ENCODE measurements around the gene SLC25A47. TPM values are rescaled to one million over a fixed set of nuclear protein-coding genes. Genes with fewer than 3 reads are reported as not detected.
"Not testable (repeated sequence)": the region's sequence is repeated elsewhere in the genome, so short reads cannot be mapped to it uniquely, and the experiment has no call there.

Gene SLC25A47
- total and polyA plus RNA-seq, 2 experiments from 2014 or later: not detected

DNA sequence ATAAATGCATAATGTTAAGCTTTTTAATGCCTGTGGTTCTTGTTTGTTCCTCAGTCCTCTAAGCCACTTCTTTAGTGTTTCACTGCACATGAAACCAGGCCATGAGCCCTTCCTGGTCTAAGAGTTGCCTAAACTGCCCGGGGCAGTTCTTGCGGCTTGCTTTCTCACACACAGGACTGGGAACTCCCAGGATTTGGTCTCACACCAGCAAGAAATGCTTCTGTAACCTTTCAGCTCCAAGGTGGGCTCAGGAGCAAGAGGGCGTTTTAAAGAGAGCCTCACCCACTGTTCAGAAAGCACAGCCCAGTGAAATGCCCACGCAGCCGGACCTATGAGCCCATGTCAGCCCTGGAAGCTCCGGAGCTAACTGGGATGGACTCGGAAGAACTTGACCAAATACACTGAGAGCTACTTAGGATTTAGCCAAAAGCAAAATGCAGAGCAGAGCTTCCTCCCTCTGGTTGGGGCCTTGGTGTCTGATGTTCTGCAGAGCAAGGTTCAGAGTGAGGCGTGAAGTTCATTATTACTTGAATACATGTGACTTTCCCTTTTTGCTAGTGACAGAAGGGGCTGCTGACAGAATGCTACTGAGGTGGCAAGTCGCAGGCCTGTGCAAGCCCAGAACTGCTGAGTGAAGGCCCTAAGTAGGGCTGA lies 40.2 kb upstream of the SLC25A47 start:
- in situ Hi-C loops (cut with MboI): no loop called here
- Histone ChIP-seq H3K4me2 (ENCODE audit: unreplicated experiment) (no peak overlapping the region), H3K9ac (no peak overlapping the region), H3F3A (ENCODE audit: insufficient read depth) (peaks cover 28% of the 10 kb centered on the region; the same call in 1 of the 2 replicates), H4K20me1 (ENCODE audit: insufficient read depth) (no peaks in the 10 kb centered on the region; the same call in 1 of the 2 replicates), H2AFZ (no peak overlapping the region), H3K4me1 (ENCODE audit: insufficient read depth) (peaks cover 15% of the 10 kb centered on the region), H3K79me2 (ENCODE audit: insufficient read depth) (peaks cover 71% of the 10 kb centered on the region), H3K27ac (no peak overlapping the region), H3K9me3 (ENCODE audit: low read depth) (no peaks in the 10 kb centered on the region), H3K9me2 (ENCODE audit: insufficient read depth) (no peaks in the 10 kb centered on the region), H3K4me3 (no peak overlapping the region), H3K36me3 (ENCODE audit: low read depth) (no peaks in the 10 kb centered on the region), H3K27me3 (replicated peaks; ENCODE audit: insufficient read depth) (no peaks in the 10 kb centered on the region)
- TF ChIP-seq EZH2phosphoT487 (IDR thresholded peaks at IDR 0.05; ENCODE audit: insufficient read depth, low read depth) (no peak), EZH2 (IDR thresholded peaks at IDR 0.05; ENCODE audit: insufficient read depth, poor library complexity, severe bottlenecking) (no peak)
- DNase-seq: no peak
- WGBS, 2 experiments (ENCODE audit: low coverage in 1 of 2, low lambda C conversion rate in 2 of 2, missing lambda C conversion rate in 2 of 2): 93 to 94% methylated on average over 9 of the region's 9 CpGs

DNA sequence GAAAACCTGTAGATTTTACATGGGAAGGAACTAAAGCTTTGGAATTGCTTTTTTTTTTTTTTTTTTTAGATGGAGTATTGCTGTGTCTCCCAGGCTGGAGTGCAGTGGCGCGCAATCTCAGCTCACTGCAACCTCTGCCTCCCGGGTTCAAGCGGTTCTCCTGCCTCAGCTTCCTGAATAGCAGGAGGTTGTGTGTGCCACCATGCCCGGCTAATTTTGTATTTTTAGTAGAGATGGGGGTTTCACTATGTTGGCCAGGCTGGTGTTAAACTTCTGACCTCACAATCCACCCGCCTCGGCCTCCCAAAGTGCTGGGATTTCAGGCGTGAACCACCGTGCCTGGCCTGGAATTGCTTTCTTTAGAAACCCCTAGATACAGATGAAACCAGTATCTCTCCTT lies 39.7 kb upstream of the SLC25A47 start:
- H3K9ac ChIP-seq; DNase-seq; in situ Hi-C loops (cut with MboI); H3K4me2 ChIP-seq (ENCODE audit: unreplicated experiment); H2AFZ ChIP-seq; H4K20me1 ChIP-seq (ENCODE audit: insufficient read depth); H3K27ac ChIP-seq; H3K27me3 ChIP-seq (replicated peaks; ENCODE audit: insufficient read depth); H3K4me3 ChIP-seq; H3K36me3 ChIP-seq (ENCODE audit: low read depth); H3K9me2 ChIP-seq (ENCODE audit: insufficient read depth); H3K9me3 ChIP-seq (ENCODE audit: low read depth): not testable (repeated sequence)
- 83 to 86% methylated on average over 9 of the region's 9 CpGs for WGBS, 2 experiments (ENCODE audit: low coverage in 1 of 2, low lambda C conversion rate in 2 of 2, missing lambda C conversion rate in 2 of 2)
- H3F3A ChIP-seq (ENCODE audit: insufficient read depth): peaks cover 24% of the 10 kb centered on the region; the same call in 1 of the 2 replicates
- peaks cover 12% of the 10 kb centered on the region for H3K4me1 ChIP-seq (ENCODE audit: insufficient read depth)
- peaks cover 65% of the 10 kb centered on the region for H3K79me2 ChIP-seq (ENCODE audit: insufficient read depth)

DNA sequence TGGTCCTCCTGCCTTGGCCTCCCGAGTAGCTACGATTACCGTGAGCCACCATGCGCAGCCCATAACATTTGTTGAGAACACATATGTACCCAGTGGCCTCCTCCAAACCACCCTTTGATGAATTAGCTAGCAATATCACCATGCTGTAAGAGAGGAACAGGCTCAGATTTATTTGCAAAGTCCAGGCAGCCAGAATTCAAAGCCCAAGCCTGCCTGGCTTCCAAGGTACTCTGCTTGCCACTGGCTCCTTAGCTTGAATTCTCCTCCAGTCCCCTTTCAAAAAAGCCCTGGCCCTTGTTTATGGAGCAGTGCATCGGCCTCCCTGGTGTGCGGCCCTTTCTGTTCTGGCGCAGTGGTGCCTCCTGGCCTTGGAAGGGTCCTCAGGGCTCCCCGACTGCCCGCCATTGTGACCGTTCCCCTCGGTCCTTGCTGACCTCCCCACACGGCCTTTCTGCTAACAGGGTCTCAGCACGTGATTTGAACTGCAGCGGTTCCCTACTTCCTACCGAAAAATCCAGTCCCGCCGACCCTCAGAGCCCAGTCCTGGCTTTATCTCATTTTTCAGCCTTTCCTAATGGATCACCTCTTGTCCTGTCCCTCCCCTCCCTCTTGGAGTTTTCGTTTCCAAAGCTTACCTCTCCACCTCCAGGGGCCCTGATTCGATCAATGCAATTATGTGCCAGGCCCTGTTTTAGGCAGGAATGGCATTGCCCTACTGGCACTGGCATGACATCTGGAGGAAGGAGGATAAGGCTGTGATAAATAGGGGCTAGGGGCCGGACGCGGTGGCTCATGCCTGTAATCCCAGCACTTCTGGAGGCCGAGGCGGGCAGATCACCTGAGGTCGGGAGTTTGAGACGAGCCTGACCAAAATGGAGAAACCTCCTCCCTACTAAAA lies 38.9 kb upstream of the SLC25A47 start:
- TF ChIP-seq EZH2 (IDR thresholded peaks at IDR 0.05; ENCODE audit: insufficient read depth, poor library complexity, severe bottlenecking): no peak
- no peak for TF ChIP-seq EZH2phosphoT487 (IDR thresholded peaks at IDR 0.05; ENCODE audit: insufficient read depth, low read depth)
- Histone ChIP-seq H3K4me3 (peak overlapping the region; percentile 78), H2AFZ (peak overlapping the region; percentile 82; the same call in 1 of the 2 replicates), H3K36me3 (ENCODE audit: low read depth) (no peaks in the 10 kb centered on the region), H3K27ac (no peak overlapping the region), H3K4me2 (ENCODE audit: unreplicated experiment) (peak overlapping the region; percentile 84), H3K4me1 (ENCODE audit: insufficient read depth) (peaks cover 4% of the 10 kb centered on the region), H3F3A (ENCODE audit: insufficient read depth) (peaks cover 22% of the 10 kb centered on the region; the same call in 1 of the 2 replicates), H3K79me2 (ENCODE audit: insufficient read depth) (peaks cover 57% of the 10 kb centered on the region), H3K9me2 (ENCODE audit: insufficient read depth) (no peaks in the 10 kb centered on the region), H3K27me3 (replicated peaks; ENCODE audit: insufficient read depth) (no peaks in the 10 kb centered on the region), H3K9me3 (ENCODE audit: low read depth) (no peaks in the 10 kb centered on the region), H4K20me1 (ENCODE audit: insufficient read depth) (no peaks in the 10 kb centered on the region; the same call in 1 of the 2 replicates), H3K9ac (peak overlapping the region; percentile 93)
- in situ Hi-C loops (cut with MboI): no loop called here
- DNase-seq: no peak
- 61 to 66% methylated on average over 26 of the region's 26 CpGs for WGBS, 2 experiments (ENCODE audit: low coverage in 1 of 2, low lambda C conversion rate in 2 of 2, missing lambda C conversion rate in 2 of 2)

DNA sequence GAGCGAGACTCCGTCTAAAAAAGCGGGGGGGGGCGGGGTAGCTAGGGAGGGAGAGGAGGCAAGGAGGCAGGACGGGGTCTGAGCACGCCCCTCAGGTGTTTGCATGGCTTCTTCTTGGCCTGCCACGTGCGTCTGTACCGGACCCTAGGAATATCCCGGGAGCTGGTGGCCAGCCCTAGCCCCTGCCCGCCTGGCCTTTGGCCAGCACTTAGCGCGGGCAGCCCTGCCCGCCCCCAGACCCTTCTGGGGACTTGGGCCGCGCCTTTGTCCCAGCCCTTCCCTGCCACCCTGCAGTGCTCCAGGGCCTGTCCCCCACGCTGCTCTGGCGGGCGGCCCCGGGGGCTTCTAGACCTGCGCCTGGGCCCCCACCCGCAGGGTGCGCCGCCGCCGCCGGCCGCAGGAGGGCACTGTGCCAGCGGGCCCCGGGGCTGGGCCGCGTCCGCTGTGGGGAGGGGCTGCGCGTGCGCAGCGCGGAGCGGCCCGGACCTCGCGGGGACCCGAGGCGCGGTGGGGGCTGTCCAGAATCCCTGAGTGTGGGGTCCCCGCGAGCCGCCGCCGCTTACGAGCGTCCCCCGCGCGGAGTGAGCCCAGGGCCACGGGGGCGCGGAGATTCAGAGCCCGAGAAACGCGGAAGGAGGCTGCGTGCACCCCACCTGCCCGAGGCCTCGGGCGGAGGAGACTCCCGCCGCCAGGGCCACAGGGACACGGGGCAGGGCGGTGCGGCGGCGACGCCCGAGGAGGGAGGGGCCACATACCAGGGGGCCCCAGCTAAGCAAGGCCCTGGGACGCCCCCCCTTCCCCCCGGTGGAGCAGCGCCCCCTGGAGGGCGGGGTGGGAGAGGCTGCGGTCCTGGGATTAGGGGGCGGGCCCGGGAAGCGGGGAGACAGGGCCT lies 37.9 kb upstream of the SLC25A47 start:
- Histone ChIP-seq H3K36me3 (ENCODE audit: low read depth) (no peaks in the 10 kb centered on the region), H2AFZ (peak overlapping the region; percentile 82), H3K27ac (peak overlapping the region; percentile 48), H3K9me2 (ENCODE audit: insufficient read depth) (no peaks in the 10 kb centered on the region), H4K20me1 (ENCODE audit: insufficient read depth) (no peaks in the 10 kb centered on the region), H3K9ac (peak overlapping the region; percentile 93), H3K4me2 (ENCODE audit: unreplicated experiment) (peak overlapping the region; percentile 84), H3K27me3 (replicated peaks; ENCODE audit: insufficient read depth) (no peaks in the 10 kb centered on the region), H3K79me2 (ENCODE audit: insufficient read depth) (peaks cover 47% of the 10 kb centered on the region), H3F3A (ENCODE audit: insufficient read depth) (peaks cover 17% of the 10 kb centered on the region; the same call in 1 of the 2 replicates), H3K4me1 (ENCODE audit: insufficient read depth) (no peaks in the 10 kb centered on the region), H3K4me3 (peak overlapping the region; percentile 78), H3K9me3 (ENCODE audit: low read depth) (no peaks in the 10 kb centered on the region)
- peak; percentile 79 for DNase-seq
- in situ Hi-C loops (cut with MboI): no loop called here
- TF ChIP-seq EZH2phosphoT487 (IDR thresholded peaks at IDR 0.05; ENCODE audit: insufficient read depth, low read depth): no peak
- no peak for TF ChIP-seq EZH2 (IDR thresholded peaks at IDR 0.05; ENCODE audit: insufficient read depth, poor library complexity, severe bottlenecking)
- WGBS, 2 experiments (ENCODE audit: low coverage in 1 of 2, low lambda C conversion rate in 2 of 2, missing lambda C conversion rate in 2 of 2): 2% methylated on average over 51 to 58 of the region's 82 CpGs
